ENCODE measurements around the gene BZW1.

GRCh38 chr2:200828104-200828503, 16.4 kb downstream of the BZW1 start:
- TF ChIP-seq USF2 (IDR thresholded peaks at IDR 0.05; ENCODE audit: low read depth, low read length) (no peak), CTCF (conservative IDR thresholded peaks at IDR 0.05; ENCODE audit: low read depth, low read length) (no peak), RFX5 (IDR thresholded peaks at IDR 0.05; ENCODE audit: low read depth, low read length) (no peak), MAFK (IDR thresholded peaks at IDR 0.05; ENCODE audit: low read depth, low read length) (no peak), POLR2A (IDR thresholded peaks at IDR 0.05; ENCODE audit: low read depth, low read length) (no peak; the same call in 1 of the 2 replicates), RCOR1 (IDR thresholded peaks at IDR 0.05; ENCODE audit: insufficient replicate concordance, low read length) (no peak), CHD1 (IDR thresholded peaks at IDR 0.05; ENCODE audit: low read depth, low read length) (no peak), MAZ (IDR thresholded peaks at IDR 0.05; ENCODE audit: borderline replicate concordance, low read depth, low read length) (no peak), SMC3 (IDR thresholded peaks at IDR 0.05; ENCODE audit: low read depth, low read length) (no peak), MXI1 (IDR thresholded peaks at IDR 0.05; ENCODE audit: borderline replicate concordance, low read depth, low read length) (no peak)
